Stimulated activated CD8-positive, alpha-beta memory T cell treated with anti-CD3 and anti-CD28 coated beads, Interleukin-2, amount 100 ng/mL, for 1 hour (primary cell): ENCODE results near the gene PTPRN2.

ENCODE experiments used
- DNase-seq, 2 donors: peaks; one replicate each; pipeline ENCODE4 v3.0.0-alpha.2; 2020; ENCODE audit warnings: low read depth in 2 of 2

PTPRN2 gene

GRCh38 chr7:158266817-158267741 lies 320.5 kb downstream of the PTPRN2 start:
- no peak for DNase-seq

DNA sequence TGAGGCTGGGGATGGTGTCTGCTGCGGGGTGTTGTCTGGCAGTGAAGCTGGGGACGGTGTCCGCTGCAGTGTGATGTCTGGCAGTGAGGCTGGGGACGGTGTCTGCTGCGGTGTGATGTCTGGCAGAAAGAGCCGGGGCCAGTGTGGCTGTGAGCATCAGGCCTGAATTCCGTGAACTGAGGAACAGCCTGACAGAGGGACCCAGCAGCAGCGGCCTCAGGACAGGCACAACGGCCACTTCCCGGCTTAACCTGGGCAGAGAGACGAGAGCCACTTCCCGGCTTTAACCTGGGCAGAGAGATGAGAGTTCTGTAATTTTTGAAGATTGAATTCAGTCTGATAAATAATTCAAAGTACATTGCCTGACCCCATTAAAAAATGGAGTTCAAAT lies 321.2 kb downstream of the PTPRN2 start:
- no peak for DNase-seq

- DNase-seq = no peak
These were observed 321.9 kb downstream of the PTPRN2 start for GRCh38 chr7:158265743-158266080.

GRCh38 chr7:158264881-158265742 lies 322.5 kb downstream of the PTPRN2 start:
- no peak for DNase-seq

DNA sequence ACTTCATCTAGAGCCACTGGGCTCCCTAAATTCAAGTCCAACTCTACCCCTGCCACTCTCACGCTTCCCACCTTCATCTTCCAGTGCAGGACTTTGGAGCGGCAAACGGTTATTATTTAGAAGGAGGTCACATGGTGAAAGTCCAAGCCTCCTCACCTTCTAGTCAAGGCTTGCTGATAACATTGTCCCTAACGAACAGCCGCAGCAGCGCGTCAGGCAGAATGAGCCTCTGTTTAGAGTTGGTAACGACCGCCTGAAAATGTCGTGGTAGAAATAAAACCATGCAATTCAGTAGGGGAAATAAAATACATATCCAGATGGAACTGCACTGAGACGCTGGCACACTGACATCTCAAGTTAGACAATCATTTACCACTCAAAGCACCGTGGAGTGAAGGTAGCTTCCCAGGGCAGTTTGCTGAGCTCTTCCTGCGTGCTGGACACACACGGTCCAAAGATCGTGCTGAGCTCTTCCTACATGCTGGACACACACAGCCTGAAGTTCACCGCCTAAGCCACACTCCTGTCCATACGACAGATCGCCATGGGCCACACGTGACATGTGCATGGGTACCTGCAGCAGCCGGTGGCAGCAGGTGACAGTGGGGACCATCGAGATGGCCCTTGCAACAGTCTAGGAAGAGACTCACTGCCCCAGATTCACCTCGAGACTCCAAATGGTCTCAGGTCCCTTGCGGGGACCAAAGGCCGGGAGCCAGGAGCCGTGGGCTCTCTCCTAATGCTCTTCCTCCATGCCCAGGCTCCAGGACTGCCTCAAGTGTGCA lies 323.5 kb downstream of the PTPRN2 start:
- no peak for DNase-seq

GRCh38 chr7:158263110-158263963 lies 324.3 kb downstream of the PTPRN2 start:
- DNase-seq = no peak

- DNase-seq = no peak
These were observed 325.1 kb downstream of the PTPRN2 start for GRCh38 chr7:158262284-158263109.

GRCh38 chr7:158261362-158262235 lies 326.0 kb downstream of the PTPRN2 start:
- DNase-seq = no peak

DNA sequence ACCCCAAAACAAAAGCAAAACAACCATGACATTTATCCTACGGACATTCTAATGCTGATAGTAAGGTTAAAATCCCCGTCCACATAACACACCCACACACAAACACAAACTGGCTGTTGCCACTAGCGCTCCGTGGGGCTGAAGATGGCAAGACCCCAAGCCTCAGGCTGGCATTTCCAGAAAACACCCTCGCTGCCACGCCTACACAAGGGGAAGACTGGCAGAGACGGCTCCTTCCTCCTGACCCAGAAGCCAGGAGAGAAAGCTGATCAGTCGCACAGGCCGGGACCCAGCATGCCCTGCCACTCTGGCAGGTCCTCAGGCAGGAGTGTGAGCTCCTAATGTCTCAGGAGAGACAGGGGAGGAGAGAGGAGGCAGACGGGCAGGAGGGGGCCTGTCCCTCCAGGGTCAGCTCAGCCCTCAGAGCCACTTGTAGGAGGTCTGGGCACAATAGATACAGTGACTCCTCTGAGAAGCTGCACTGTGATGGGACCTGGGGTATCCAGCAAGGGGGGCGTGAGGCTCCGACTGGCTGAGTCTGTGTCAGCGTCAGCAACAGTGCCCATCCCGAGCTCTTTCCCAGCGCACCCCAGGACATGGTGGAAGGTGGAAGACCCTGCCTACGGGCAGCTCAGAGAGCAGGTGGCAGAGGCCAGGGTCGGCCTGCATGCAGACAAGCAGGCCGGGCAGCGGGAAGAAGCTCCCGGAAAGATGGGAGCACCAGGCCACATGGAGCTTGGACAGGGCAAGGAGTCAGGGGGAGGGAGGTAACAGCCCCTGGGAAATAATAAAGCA lies 326.9 kb downstream of the PTPRN2 start:
- DNase-seq = no peak

- no peak for DNase-seq
These were observed 327.8 kb downstream of the PTPRN2 start for GRCh38 chr7:158259671-158260418.

- no peak for DNase-seq
These were observed 328.5 kb downstream of the PTPRN2 start for GRCh38 chr7:158259141-158259540.

- no peak for DNase-seq
These were observed 329.1 kb downstream of the PTPRN2 start for GRCh38 chr7:158258411-158259130.

DNA sequence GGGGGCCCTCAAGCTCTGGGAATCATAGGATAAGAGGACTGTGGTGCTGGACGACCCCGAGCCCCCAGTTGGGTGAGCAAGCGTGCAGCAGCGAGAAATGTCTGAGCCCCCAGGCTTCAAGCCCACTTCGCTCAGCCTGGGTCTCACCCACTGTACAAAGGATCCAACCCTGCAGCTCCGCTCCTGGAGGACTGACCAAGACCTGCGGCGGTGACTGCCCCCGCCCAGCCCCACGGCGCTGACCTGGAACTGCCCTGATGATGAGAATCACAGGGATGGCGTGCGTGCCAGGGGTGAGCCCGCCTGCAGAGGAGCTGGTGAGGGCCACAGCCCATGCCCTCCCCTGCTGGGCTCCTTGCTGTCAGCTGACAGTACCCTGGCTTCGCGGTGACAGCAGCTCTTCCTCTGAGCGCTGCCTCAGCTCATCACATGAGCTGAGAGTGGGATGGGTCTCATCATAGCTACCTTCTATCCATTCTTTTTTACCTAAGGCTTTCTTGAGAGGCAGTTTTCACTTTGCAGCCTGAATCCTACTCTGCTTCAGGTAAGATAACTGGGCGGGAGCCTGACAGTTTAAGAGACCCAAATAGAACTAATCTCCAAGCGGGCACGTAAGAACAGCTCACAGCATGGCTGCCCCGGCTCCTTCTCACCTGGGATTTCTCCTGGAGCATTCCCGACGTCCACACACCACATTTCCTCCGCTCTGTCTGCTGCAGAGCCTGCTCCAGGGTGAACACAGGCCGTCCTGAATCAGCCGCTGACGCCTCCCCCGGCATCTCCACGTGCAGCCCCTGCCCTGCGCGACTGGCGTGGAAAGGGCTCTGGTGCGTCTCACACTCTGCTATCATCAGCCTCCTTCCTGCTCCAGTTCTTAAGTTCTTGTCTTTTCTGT lies 329.9 kb downstream of the PTPRN2 start:
- DNase-seq = no peak

DNA sequence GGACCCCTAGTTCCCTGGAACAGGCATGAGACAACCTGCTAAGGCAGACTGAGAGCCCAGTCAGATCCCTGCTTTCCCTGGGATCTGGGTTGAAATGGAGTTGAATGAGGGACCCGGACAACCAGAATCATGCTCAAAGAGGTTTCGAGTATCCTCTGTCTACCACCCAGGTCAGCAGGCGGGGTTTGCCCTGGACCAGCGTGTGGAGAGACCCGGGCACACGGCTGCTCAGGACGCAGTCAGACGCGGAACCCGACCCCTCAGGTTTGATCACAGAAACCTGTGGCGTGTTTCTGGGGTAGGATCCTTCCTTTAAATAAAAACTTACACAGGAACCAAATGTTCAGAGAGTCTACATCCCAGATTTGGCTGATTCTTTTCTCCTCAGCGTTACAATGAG lies 330.6 kb downstream of the PTPRN2 start:
- DNase-seq = no peak

DNA sequence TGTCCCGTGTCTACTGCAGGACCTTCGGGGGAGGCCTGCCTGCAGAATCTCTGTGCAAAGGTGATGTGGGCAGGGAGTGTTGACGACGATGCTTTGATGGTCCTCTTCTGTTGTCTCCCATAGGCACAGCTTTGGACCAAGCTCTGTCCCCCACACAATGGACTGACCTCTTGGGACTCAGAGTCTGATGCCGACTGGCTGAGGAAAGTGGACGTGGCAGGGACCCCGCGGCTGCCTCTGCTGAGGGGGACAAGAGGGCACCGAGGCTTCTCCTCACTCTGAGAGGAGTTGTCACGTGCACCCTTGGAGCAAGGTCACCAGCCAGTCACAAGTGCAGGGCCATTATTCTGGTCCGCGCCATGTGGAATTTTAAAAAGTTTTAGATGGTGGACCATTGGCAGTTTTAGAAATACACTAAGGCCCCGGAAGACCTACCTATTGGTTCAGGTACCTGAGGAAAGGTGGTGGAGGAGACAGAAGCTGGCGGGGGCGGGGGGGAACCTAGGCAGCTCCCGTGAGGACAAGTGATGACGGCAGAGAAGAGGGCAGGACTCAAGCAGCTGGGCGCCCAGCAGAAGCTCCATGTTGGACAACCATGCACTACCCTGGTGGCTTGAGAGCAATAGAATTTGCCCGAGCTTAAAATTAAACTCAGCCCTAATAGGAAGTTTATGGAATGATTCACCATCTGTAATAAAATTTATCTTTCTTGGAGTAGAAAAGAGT lies 331.4 kb downstream of the PTPRN2 start:
- no peak for DNase-seq
